Type B pancreatic cell (in vitro differentiated cells): ENCODE results near the gene ST14. TPM values are rescaled to one million over a fixed set of nuclear protein-coding genes. Genes with fewer than 3 reads are reported as not detected.
A peak's percentile ranks its signal among the peaks of the same experiment; 100 is the strongest.

Experiments
- DNase-seq: peaks from one replicate; pipeline ENCODE4 v3.0.0; 2021; ENCODE audit warnings: mixed read lengths; ENCODE audit not compliant: unreplicated experiment; ENCODE audit errors: extremely low spot score
- H3K27ac Mint-ChIP-seq: 2 replicates; pipeline ENCODE4 v1.8.0; 2021; ENCODE audit warnings: mild to moderate bottlenecking, mixed read lengths
- H3K27me3 Mint-ChIP-seq: 2 replicates; pipeline ENCODE4 v1.8.0; 2021; ENCODE audit warnings: mixed read lengths
- H3K36me3 Mint-ChIP-seq: 2 replicates; pipeline ENCODE4 v1.8.0; 2021; ENCODE audit warnings: mixed read lengths
- H3K4me1 Mint-ChIP-seq: one replicate; pipeline ENCODE4 v1.8.0; 2021; ENCODE audit warnings: mixed read lengths; ENCODE audit not compliant: unreplicated experiment
- H3K4me3 Mint-ChIP-seq: 2 replicates; pipeline ENCODE4 v1.8.0; 2021; ENCODE audit warnings: mild to moderate bottlenecking, mixed read lengths
- H3K9me3 Mint-ChIP-seq: 2 replicates; pipeline ENCODE4 v1.8.0; 2021; ENCODE audit warnings: mixed read lengths
- total RNA-seq: library from RNA; stranded (reverse); gene quantifications from 2 replicates; pipeline ENCODE4 v1.2.1, GENCODE V29; 2021; ENCODE audit warnings: low replicate concordance
- TF ChIP-seq, protein P1 (sequence below): fragments of 200-600 bp; sonication (generic); conservative IDR thresholded peaks from 2 replicates; pipeline ENCODE4 v1.5.0; 2021; ENCODE audit warnings: antibody characterized with exemption, mild to moderate bottlenecking

The ST14 gene
- total RNA-seq, 1 donor from 2014 or later: 71.7 TPM

DNA sequence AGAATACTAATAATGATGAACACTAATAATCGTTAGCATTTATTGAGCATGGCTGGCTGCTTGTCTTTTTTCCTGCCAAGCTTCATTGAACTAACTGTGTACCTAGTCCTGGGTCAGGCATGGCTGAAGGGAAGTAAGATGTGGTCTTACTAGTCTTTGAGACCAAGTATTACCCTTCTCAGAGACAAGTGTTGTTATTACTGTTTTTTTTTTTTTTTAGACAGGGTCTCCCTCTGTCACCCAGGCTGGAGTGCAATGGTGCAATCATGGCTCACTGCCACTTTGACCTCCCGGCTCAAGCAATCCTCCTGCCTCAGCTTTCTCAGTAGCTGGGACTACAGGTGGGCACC lies 4.6 kb downstream of the ST14 start:
- Mint-ChIP-seq H3K9me3 (no peaks in the 10 kb centered on the region), H3K27me3 (peaks cover 34% of the 10 kb centered on the region), H3K4me3 (no peak overlapping the region), H3K4me1 (peaks cover 20% of the 10 kb centered on the region), H3K36me3 (peaks cover 10% of the 10 kb centered on the region), H3K27ac (peak overlapping the region; percentile 24)
- TF ChIP-seq, protein P1, sequence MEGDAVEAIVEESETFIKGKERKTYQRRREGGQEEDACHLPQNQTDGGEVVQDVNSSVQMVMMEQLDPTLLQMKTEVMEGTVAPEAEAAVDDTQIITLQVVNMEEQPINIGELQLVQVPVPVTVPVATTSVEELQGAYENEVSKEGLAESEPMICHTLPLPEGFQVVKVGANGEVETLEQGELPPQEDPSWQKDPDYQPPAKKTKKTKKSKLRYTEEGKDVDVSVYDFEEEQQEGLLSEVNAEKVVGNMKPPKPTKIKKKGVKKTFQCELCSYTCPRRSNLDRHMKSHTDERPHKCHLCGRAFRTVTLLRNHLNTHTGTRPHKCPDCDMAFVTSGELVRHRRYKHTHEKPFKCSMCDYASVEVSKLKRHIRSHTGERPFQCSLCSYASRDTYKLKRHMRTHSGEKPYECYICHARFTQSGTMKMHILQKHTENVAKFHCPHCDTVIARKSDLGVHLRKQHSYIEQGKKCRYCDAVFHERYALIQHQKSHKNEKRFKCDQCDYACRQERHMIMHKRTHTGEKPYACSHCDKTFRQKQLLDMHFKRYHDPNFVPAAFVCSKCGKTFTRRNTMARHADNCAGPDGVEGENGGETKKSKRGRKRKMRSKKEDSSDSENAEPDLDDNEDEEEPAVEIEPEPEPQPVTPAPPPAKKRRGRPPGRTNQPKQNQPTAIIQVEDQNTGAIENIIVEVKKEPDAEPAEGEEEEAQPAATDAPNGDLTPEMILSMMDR: no peak
- DNase-seq: no peak

- peak overlapping the region; percentile 88 for H3K27ac Mint-ChIP-seq
- no peaks in the 10 kb centered on the region for H3K9me3 Mint-ChIP-seq
- peaks cover 25% of the 10 kb centered on the region for H3K27me3 Mint-ChIP-seq
- DNase-seq: no peak
- peaks cover 17% of the 10 kb centered on the region for H3K4me1 Mint-ChIP-seq
- peak overlapping the region; percentile 50 for H3K4me3 Mint-ChIP-seq
- H3K36me3 Mint-ChIP-seq: peaks cover 10% of the 10 kb centered on the region
- TF ChIP-seq, protein P1: no peak
Measured at GRCh38 chr11:130165601-130166456, 6.2 kb downstream of the ST14 start.

- peaks cover 8% of the 10 kb centered on the region for H3K36me3 Mint-ChIP-seq
- peaks cover 20% of the 10 kb centered on the region for H3K27me3 Mint-ChIP-seq
- H3K4me1 Mint-ChIP-seq: peaks cover 16% of the 10 kb centered on the region
- H3K27ac Mint-ChIP-seq: peak overlapping the region; percentile 88
- TF ChIP-seq, protein P1: no peak
- H3K9me3 Mint-ChIP-seq: no peaks in the 10 kb centered on the region
- peak overlapping the region; percentile 50 for H3K4me3 Mint-ChIP-seq
- DNase-seq: no peak
Measured at GRCh38 chr11:130166457-130166784, 6.8 kb downstream of the ST14 start.

DNA sequence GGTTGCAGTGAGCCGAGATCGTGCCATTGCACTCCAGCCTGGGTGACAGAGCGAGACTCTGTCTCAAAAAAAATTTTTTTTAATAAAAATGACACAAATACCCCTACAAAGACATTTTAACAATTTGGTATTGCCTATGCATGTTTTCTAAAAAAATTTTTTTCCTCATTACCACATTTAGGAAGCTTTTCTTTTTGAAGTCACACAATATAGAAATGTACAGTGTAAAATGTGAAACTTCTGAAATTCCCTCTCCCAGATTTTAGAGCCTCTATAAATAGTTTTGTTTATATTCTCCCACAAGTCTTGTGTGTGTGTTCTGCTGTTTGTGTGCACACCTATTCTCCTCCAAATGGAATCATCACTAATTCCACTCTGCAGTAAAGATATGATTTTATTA lies 7.6 kb downstream of the ST14 start:
- Mint-ChIP-seq H3K27ac (no peak overlapping the region), H3K9me3 (no peaks in the 10 kb centered on the region), H3K36me3 (peaks cover 5% of the 10 kb centered on the region), H3K27me3 (peaks cover 15% of the 10 kb centered on the region), H3K4me1 (peaks cover 16% of the 10 kb centered on the region), H3K4me3 (no peak overlapping the region)
- TF ChIP-seq, protein P1: no peak
- no peak for DNase-seq

- TF ChIP-seq, protein P1: no peak
- no peak for DNase-seq
- Mint-ChIP-seq H3K9me3 (no peaks in the 10 kb centered on the region), H3K4me1 (peaks cover 16% of the 10 kb centered on the region), H3K27ac (no peak overlapping the region), H3K27me3 (peaks cover 6% of the 10 kb centered on the region), H3K36me3 (peaks cover 5% of the 10 kb centered on the region), H3K4me3 (no peak overlapping the region)
Measured at GRCh38 chr11:130168105-130168504, 8.5 kb downstream of the ST14 start.
